NOMO-1 (cell line): ENCODE results near the gene MRPL18.

Experiments
- DNase-seq, 2 experiments: peaks; one replicate each; lab custom pipeline; 2025; ENCODE audit not compliant: unreplicated experiment in 2 of 2; lab: John Stamatoyannopoulos, UW

MRPL18 gene

GRCh38 chr6:159836718-159837490 lies 46.6 kb downstream of the MRPL18 start:
- no peak for DNase-seq

GRCh38 chr6:159837511-159837910 lies 47.2 kb downstream of the MRPL18 start:
- no peak for DNase-seq

- DNase-seq = no peak
Measured at GRCh38 chr6:159838020-159838744, 47.9 kb downstream of the MRPL18 start.

- DNase-seq = peak in 1 of 2 experiments; percentile 29
Measured at GRCh38 chr6:159842035-159842434, 51.8 kb downstream of the MRPL18 start.

GRCh38 chr6:159844737-159845645 lies 54.7 kb downstream of the MRPL18 start:
- DNase-seq = no peak
